ENCODE data around the gene CBLN1.

DNA sequence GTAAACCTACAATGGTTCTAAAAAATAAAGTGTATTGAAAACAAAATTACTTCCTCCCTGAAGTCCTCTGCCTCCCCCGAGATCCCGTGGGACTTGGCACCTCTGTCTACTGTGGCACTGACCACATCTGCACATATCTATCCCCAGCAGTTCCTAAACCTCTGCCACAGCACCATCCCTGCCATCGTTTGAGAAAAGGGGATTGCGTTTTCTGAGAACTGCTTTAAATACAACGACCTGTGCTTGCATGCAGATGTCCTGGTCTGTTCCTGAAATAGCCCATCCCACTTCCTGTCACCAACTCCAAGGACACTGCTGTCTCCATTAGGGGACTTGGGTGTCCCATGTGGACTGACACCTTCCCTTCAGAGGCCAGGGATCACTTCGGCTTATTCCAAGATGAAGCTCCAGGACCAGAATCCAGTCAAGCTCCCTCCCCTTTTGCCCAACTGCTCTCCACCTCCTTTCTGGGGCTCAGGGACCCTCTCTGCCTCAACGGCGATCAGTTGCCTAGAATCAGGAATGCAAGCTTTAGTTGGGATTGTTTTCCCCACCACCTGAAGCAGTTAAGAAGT is 20.6 kb downstream of the CBLN1 start:
- TF ChIP-seq, protein P1, sequence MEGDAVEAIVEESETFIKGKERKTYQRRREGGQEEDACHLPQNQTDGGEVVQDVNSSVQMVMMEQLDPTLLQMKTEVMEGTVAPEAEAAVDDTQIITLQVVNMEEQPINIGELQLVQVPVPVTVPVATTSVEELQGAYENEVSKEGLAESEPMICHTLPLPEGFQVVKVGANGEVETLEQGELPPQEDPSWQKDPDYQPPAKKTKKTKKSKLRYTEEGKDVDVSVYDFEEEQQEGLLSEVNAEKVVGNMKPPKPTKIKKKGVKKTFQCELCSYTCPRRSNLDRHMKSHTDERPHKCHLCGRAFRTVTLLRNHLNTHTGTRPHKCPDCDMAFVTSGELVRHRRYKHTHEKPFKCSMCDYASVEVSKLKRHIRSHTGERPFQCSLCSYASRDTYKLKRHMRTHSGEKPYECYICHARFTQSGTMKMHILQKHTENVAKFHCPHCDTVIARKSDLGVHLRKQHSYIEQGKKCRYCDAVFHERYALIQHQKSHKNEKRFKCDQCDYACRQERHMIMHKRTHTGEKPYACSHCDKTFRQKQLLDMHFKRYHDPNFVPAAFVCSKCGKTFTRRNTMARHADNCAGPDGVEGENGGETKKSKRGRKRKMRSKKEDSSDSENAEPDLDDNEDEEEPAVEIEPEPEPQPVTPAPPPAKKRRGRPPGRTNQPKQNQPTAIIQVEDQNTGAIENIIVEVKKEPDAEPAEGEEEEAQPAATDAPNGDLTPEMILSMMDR (conservative IDR thresholded peaks at IDR 0.05 in 1 of 2, IDR thresholded peaks at IDR 0.05 in 1 of 2; ENCODE audit: low read depth in 1 of 2, low read length in 2 of 2), result no peak
- no peak for TF ChIP-seq EZH2 (IDR thresholded peaks at IDR 0.05; ENCODE audit: low read length, missing control alignments)

Data from fibroblast of lung (primary cell).